GM18861 (cell line): ENCODE measurements around the gene VPS45.
"Not testable (repeated sequence)": the region's sequence is repeated elsewhere in the genome, so short reads cannot be mapped to it uniquely, and the experiment has no call there.

Source experiments
- ATAC-seq: cut with Tn5 transposase; IDR thresholded peaks from one replicate; pipeline ENCODE4 v1.9.1; 2021; ENCODE audit not compliant: unreplicated experiment

Gene VPS45

GRCh38 chr1:150126811-150127210, 59.2 kb downstream of the VPS45 start:
- no peak for ATAC-seq

- no peak for ATAC-seq
These were observed 59.9 kb downstream of the VPS45 start for GRCh38 chr1:150127464-150127863.

- no peak for ATAC-seq
These were observed 60.3 kb downstream of the VPS45 start for GRCh38 chr1:150127868-150128267.

DNA sequence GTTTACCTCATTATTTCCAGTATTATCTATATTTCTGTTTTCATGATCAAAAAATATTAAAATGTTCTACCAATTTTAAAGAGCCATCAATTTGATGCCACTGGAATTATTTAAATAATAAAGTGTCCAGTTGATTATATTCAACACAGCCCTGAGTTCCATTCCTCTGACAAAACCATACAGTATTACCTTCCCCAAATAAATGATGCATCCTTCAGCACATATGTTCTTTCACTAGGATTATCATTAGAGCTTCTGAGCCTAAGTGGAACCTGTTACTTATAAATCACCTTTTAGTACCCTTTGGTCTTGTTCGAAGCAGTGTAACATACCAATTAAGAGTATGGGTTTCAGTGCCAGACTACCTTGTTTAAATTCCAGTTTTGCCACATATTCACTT, 64.8 kb downstream of the VPS45 start:
- ATAC-seq = no peak

DNA sequence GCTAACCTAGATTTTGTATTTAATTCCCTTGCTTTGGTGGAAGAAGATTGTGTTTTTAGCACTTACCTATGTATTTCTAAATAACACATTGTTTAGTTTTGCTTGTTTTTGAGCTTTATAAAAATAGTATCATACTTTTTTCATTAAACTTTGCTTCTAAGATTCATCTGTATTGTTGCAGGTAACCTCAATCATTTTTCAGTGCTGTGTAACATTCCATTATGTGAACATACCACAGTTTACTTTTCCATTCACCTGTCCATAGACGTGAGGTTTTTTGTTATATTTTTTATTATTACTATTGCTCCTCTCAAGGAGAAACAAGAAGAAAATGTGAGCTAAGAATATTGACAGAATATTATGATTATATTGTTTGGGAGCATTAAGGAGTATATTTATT, 67.0 kb downstream of the VPS45 start:
- no peak for ATAC-seq

DNA sequence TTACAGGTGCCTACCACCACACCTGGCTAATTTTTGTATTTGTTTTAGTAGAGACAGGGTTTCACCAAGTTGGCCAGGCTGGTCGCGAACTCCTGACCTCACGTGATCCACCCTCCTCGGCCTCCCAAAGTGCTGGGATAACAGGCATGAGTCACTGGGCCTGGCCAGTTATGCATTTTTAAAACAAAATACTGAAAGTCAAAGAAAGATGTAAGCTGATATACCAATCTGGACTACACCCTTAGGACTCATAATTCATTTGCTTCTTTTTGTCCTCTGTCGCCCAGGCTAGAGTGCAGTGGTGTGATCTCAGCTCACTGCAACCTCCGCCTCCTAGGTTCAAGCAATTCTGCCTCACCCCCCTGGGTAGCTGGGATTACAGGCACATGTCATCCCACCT, 67.8 kb downstream of the VPS45 start:
- not testable (repeated sequence) for ATAC-seq

GRCh38 chr1:150138044-150138443, 70.5 kb downstream of the VPS45 start:
- no peak for ATAC-seq

DNA sequence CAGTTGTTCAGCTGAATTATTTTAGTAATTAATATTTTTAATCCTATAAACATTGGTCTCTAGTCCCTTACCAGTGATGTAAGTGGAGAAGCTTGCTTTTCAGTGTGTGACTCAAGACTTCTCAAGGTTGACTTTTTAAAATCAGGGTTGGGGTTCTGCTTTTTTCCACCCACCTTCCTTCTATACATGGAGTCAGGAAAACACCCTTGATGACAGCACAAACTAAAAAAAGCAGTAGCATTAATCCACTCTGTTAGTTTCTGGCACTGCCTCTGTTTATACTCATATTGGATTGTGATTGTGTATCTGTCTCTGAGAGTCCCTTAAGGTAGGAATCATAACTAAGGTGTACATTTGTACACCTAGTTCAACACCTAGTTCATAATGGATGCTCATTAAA, 73.9 kb downstream of the VPS45 start:
- ATAC-seq = no peak

DNA sequence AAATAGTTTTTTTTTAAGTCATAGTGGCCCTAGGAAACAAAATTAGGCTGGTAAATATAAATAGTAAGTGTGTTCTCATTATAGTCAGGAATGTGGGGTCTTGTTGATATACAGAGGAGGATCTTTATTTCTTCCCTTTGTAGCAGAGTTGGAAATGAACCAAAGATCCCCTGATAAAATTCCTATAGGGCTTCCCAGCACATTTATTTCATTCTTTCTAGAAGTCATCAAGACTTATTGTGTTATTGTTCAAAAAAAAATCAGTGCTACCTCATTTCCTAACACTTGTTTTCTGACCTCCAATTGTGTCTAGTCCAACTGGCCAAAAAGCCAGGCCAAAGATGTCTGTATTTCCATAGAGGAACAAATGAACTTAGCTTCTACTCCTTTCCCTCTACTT, 74.5 kb downstream of the VPS45 start:
- ATAC-seq = no peak

GRCh38 chr1:150144606-150145005, 77.0 kb downstream of the VPS45 start:
- no peak for ATAC-seq

DNA sequence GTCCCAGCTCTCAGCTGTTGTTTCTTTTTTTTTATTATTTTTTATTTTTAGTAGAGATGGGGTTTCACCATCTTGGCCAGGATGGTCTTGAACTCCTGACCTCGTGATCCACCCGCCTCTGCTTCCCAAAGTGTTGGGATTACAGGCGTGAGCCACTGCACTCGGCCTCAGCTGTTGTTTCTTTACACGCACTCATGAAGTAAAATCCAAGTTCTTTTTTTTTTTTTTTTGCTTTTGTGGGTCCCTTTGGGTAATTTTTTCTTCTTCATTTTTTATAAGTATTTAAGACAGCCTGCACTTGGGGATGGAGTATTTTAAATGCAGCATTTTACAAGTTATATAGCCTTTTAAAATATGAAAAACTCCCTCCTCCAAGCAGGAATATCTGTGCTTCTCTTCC, 78.4 kb downstream of the VPS45 start:
- not testable (repeated sequence) for ATAC-seq

GRCh38 chr1:150146849-150147542, 79.4 kb downstream of the VPS45 start:
- ATAC-seq = no peak

GRCh38 chr1:150148837-150149270, 81.3 kb downstream of the VPS45 start:
- no peak for ATAC-seq

DNA sequence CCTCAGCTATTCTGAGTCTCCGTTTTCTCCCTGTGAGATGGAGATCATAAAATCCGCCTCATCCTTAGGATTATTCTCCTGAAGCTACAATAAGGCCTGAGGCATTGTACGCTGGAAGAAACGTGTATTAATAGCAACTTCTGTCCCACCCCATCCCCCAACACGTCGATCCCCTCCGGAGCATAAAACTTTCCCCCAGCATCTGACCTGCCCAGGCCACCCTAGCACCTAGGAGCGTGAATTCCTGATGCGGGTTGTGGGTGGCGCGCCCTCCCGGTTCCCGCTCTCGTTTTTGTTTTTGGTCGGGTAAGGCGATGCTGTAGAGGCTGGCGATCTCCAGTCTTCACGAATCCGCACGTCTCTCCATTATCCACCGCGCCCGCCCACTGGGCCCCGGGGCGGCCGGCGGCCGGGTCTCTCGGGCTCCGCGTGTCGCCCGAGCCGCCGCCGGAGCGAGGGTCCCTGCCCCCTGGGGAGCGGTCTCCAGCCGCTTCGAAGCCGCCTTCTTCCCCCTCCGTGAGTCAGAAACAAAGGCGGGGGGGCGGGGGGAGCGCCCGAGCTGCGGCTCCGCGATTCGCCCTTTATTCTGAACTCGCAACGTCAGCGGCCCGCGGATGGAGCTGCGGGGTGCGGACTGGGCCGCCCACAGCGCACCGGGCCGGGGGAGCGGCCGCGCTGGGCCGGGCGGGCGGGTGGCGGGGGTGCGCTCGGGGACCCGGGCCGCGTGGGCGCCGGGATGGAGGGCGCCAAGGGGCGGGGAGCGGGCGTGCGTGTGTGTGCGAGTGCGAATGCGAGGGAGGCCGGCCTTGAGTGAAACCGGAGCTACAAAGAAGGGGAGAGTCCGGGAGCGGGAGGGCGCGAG, 81.9 kb downstream of the VPS45 start, which contains the start of gene PLEKHO1:
Gene PLEKHO1, plus strand, starts transcription at position 646 of the 862 bp plus-strand sequence. CDS start 342 bp downstream, outside the sequence.
- ATAC-seq = no peak

GRCh38 chr1:150150133-150151021, 82.8 kb downstream of the VPS45 start:
- ATAC-seq = no peak

DNA sequence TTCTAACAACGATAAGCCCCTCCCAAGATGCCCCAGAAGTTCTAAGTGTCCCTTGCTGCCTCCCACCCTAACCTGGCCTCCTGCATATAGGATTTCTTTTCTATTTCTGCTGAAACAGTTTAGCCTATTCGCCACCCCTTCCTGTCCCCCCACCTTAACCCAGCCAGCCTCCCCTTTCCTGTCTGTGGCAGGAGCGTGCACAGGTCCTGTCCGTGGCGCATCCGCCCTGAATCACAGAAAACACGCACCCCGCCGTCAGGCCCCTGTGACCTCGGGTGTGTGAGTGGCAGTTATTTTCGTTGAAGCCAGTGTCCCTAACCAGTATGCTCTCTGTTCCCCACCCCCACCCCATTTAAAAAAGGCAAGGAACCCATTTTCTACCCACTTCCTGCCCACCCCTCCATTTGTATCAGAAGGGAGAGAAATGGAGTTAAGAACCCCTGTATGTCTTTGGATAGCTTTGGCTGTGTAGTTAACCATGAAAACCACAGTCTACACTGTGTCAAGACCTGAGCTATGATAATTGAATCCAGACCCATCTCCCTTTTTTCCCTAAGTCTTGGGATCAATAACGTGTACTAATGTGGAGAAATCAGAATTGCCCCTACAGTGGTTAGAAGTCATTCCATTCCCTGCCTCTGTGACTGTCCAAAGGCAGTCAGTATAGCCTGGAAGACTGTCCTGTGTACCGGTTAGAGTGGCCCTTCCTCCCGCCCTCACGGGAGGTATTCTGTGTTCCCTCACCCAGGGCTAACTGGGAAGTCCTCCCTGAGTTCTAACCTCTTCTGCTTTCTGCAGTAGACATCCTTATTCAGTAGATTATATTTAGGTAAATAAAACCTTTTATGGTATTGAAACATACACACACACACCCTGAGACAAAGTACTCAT, 84.0 kb downstream of the VPS45 start:
- ATAC-seq = no peak

GRCh38 chr1:150152182-150152536, 84.6 kb downstream of the VPS45 start:
- ATAC-seq = no peak

DNA sequence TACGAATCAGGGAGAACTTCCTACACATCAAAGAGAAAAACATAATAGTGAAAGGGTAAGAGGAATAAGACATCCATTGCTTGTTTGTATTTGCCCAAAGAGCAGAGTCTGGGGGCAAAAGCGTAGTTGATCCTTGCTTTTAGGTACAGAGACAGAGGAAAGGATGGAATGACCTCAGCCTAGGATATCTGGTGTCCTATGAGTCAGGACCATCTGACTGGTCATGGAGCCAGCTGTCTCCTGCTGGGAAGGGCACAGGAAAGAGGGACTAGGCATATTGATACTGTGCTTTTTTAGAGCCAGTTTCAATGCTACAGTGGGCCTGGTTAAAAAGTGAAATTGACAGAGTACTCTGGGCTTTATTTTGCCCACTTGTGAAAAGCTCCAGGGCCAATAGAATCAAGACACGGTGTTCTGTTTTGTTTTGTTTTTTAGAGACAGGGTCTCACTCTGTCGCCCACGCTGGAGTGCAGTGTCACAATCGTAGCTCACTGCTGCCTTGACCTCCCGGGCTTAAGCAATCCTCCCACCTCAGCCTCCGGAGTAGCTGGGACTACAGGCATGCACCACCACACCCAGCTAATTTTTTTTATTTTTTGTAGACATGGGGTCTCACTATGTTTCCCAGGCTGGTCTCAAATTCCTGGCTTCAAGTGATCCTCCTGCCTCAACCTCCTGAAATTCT, 85.3 kb downstream of the VPS45 start:
- no peak for ATAC-seq

DNA sequence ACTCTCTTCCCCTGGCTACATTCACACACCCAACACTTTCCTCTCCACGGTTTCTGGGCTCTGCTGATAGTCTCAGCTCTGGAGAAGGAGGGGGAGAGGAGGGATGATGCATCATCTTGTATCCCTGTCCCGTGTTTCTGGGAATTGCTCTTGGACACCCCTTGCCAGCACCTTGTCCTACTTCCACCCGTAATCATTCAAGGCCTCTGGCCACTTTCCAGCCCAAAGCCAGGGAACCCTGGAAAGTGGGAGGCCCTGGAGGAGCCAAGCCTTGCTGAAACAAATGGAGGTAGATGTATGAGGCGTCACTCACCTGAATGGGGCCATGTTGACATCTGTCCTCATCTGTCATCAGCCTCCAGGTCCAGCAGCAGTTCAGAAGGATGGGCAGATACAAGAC, 86.6 kb downstream of the VPS45 start:
- ATAC-seq = no peak
